Measurements from ENCODE around the gene MUC13.

- no peak for TF ChIP-seq CTCF (conservative IDR thresholded peaks at IDR 0.05; ENCODE audit: low read depth, low read length)
- no peak for TF ChIP-seq EZH2 (IDR thresholded peaks at IDR 0.05; ENCODE audit: low read length, unreplicated experiment)
Observed at GRCh38 chr3:124978627-124979026, 44.1 kb upstream of the MUC13 start.

All from PC-3 (cell line).